DOHH2 (cell line): ENCODE results near the gene VPS26A.

ENCODE experiments used
- H3F3A ChIP-seq: fragments of 200-600 bp; sonication (generic), shearing (Covaris generic); 2 replicates; pipeline ENCODE4 v1.6.0; 2016; ENCODE audit warnings: antibody characterized with exemption, mild to moderate bottlenecking; ENCODE audit not compliant: control insufficient read depth, insufficient read depth
- H3K27ac ChIP-seq: fragments of 200-600 bp; sonication (generic); 2 replicates; pipeline ENCODE4 v1.5.1; 2014; ENCODE audit warnings: low read depth, mild to moderate bottlenecking, low read length, moderate library complexity
- H3K27me3 ChIP-seq: fragments of 200-600 bp; sonication (generic); 2 replicates; pipeline ENCODE4 v1.6.1; 2014; ENCODE audit warnings: mild to moderate bottlenecking, low read length, mixed read lengths; ENCODE audit not compliant: control insufficient read depth
- H3K36me3 ChIP-seq: fragments of 200-600 bp; sonication (generic); 2 replicates; pipeline ENCODE4 v1.6.1; 2014; ENCODE audit warnings: mild to moderate bottlenecking, low read length, moderate library complexity, mixed read lengths; ENCODE audit not compliant: control insufficient read depth
- H3K4me1 ChIP-seq: fragments of 200-600 bp; sonication (generic); 2 replicates; pipeline ENCODE4 v1.6.1; 2014; ENCODE audit warnings: mild to moderate bottlenecking, low read length, mixed read lengths; ENCODE audit not compliant: control insufficient read depth
- H3K4me2 ChIP-seq: fragments of 200-600 bp; sonication (generic); 2 replicates; pipeline ENCODE4 v1.6.0; 2014; ENCODE audit warnings: mild to moderate bottlenecking, low read length, moderate library complexity
- H3K4me3 ChIP-seq: fragments of 200-600 bp; sonication (generic); 2 replicates; pipeline ENCODE4 v1.5.1; 2014; ENCODE audit warnings: mild to moderate bottlenecking, low read length, mixed read lengths
- H3K79me2 ChIP-seq: fragments of 200-600 bp; sonication (generic); 2 replicates; pipeline ENCODE4 v1.6.1; 2014; ENCODE audit warnings: mild to moderate bottlenecking, low read length, mixed read lengths; ENCODE audit not compliant: control insufficient read depth
- H3K9me2 ChIP-seq: fragments of 200-600 bp; sonication (generic); replicated peaks from 2 replicates; pipeline ENCODE4 v1.6.1; 2014; ENCODE audit warnings: mild to moderate bottlenecking, low read length, mixed read lengths; ENCODE audit not compliant: control insufficient read depth
- H3K9me3 ChIP-seq: fragments of 200-600 bp; sonication (generic); 2 replicates; pipeline ENCODE4 v1.6.1; 2014; ENCODE audit warnings: antibody characterized with exemption, low read length, mixed read lengths; ENCODE audit not compliant: control insufficient read depth, insufficient read depth
- H4K20me1 ChIP-seq: fragments of 200-600 bp; sonication (generic); 2 replicates; pipeline ENCODE4 v1.6.0; 2014; ENCODE audit warnings: low read depth, mild to moderate bottlenecking, antibody characterized with exemption, low read length, moderate library complexity; ENCODE audit not compliant: control insufficient read depth, insufficient read depth
- CTCF ChIP-seq: fragments of 200-600 bp; sonication (generic); IDR thresholded peaks from one replicate; pipeline ENCODE4 v1.5.1; 2014; ENCODE audit warnings: antibody characterized with exemption, mild to moderate bottlenecking, low read depth, low read length; ENCODE audit not compliant: poor library complexity, severe bottlenecking
- EZH2phosphoT487 ChIP-seq: fragments of 200-600 bp; sonication (generic); IDR thresholded peaks from 2 replicates; pipeline ENCODE4 v1.6.1; 2017; ENCODE audit warnings: borderline replicate concordance, mild to moderate bottlenecking, antibody characterized with exemption, low read length, moderate library complexity, mixed read lengths

The VPS26A gene

GRCh38 chr10:69087590-69088470 lies 36.1 kb upstream of the VPS26A start, which contains the start of gene SRGN:
Gene SRGN, plus strand, starts transcription at chr10:69088103. Its CDS starts 55 bp downstream, at chr10:69088158.
- Histone ChIP-seq H3K4me1 (peaks cover 30% of the 10 kb centered on the region), H3F3A (no peaks in the 10 kb centered on the region), H3K4me2 (peak within 1 kb of the TSS; percentile 93), H3K79me2 (no peaks in the 10 kb centered on the region), H3K9me2 (no peaks in the 10 kb centered on the region), H3K27ac (no peak within 1 kb of the TSS), H3K9me3 (no peaks in the 10 kb centered on the region), H3K4me3 (peak within 1 kb of the TSS; percentile 79), H4K20me1 (no peaks in the 10 kb centered on the region), H3K27me3 (no peaks in the 10 kb centered on the region), H3K36me3 (no peaks in the 10 kb centered on the region)
- TF ChIP-seq CTCF (no peak), EZH2phosphoT487 (no peak)

- no peak for TF ChIP-seq CTCF
- Histone ChIP-seq H3K4me2 (peak overlapping the region; percentile 93), H3K27me3 (no peaks in the 10 kb centered on the region), H3F3A (no peaks in the 10 kb centered on the region), H3K4me3 (peak overlapping the region; percentile 79), H3K27ac (no peak overlapping the region), H3K36me3 (no peaks in the 10 kb centered on the region), H4K20me1 (no peaks in the 10 kb centered on the region), H3K79me2 (no peaks in the 10 kb centered on the region), H3K4me1 (peaks cover 30% of the 10 kb centered on the region), H3K9me3 (no peaks in the 10 kb centered on the region), H3K9me2 (no peaks in the 10 kb centered on the region)
Measured at GRCh38 chr10:69088471-69088769, 35.6 kb upstream of the VPS26A start.

GRCh38 chr10:69088801-69089501 lies 35.0 kb upstream of the VPS26A start:
- Histone ChIP-seq H3K4me2 (peak overlapping the region; percentile 93), H3K4me3 (peak overlapping the region; percentile 79), H3F3A (no peaks in the 10 kb centered on the region), H3K4me1 (peaks cover 30% of the 10 kb centered on the region), H3K9me3 (no peaks in the 10 kb centered on the region), H4K20me1 (no peaks in the 10 kb centered on the region), H3K79me2 (no peaks in the 10 kb centered on the region), H3K27ac (no peak overlapping the region), H3K27me3 (no peaks in the 10 kb centered on the region), H3K9me2 (no peaks in the 10 kb centered on the region), H3K36me3 (no peaks in the 10 kb centered on the region)
- TF ChIP-seq CTCF: no peak
- TF ChIP-seq EZH2phosphoT487: no peak
